Subcutaneous abdominal adipose tissue (tissue), 5 donors: ENCODE data around the gene LPP.

Source experiments
- H3K27ac ChIP-seq: one replicate; pipeline ENCODE4 v1.7.0; 2013; ENCODE audit warnings: low read depth, mild to moderate bottlenecking, inconsistent platforms, low read length, moderate library complexity
- H3K27me3 ChIP-seq, 5 donors: one replicate each; pipeline ENCODE4 v1.7.0; 2013; ENCODE audit warnings: low read length in 5 of 5, inconsistent platforms in 1 of 5; ENCODE audit not compliant: control insufficient read depth in 5 of 5, insufficient read depth in 4 of 5
- H3K36me3 ChIP-seq, 5 donors: one replicate each; pipeline ENCODE4 v1.7.0; 2013; ENCODE audit warnings: low read length in 5 of 5; ENCODE audit not compliant: control insufficient read depth in 5 of 5, insufficient read depth in 5 of 5
- H3K4me1 ChIP-seq, 5 donors: one replicate each; pipeline ENCODE4 v1.7.0; 2013; ENCODE audit warnings: low read length in 5 of 5, mild to moderate bottlenecking in 3 of 5, moderate library complexity in 1 of 5; ENCODE audit not compliant: control insufficient read depth in 5 of 5, insufficient read depth in 5 of 5
- H3K4me3 ChIP-seq, 5 donors: one replicate each; pipeline ENCODE4 v1.7.0; 2013; ENCODE audit warnings: low read length in 5 of 5, low read depth in 1 of 5
- H3K9ac ChIP-seq, 5 donors: one replicate each; pipeline ENCODE4 v1.7.0; 2013; ENCODE audit warnings: low read length in 5 of 5, mild to moderate bottlenecking in 4 of 5, moderate library complexity in 3 of 5
- H3K9me3 ChIP-seq, 5 donors: one replicate each; pipeline ENCODE4 v1.7.0; 2013; ENCODE audit warnings: low read length in 5 of 5; ENCODE audit not compliant: control insufficient read depth in 5 of 5
- donor health status: healthy.
- donor health status: healthy.
- donor health status: healthy.
- donor health status: healthy.
- donor health status: healthy.

The LPP gene

GRCh38 chr3:188365988-188366698 is 212.2 kb downstream of the LPP start:
- no peaks in the 10 kb centered on the region for H3K36me3 ChIP-seq
- no peaks in the 10 kb centered on the region for H3K9me3 ChIP-seq
- H3K27ac ChIP-seq, result no peak overlapping the region
- H3K4me1 ChIP-seq, result peaks cover 0 to 14% (median 6%) of the 10 kb centered on the region in 5 donors
- peak overlapping the region in 1 of 5 donors; percentile 14 for H3K4me3 ChIP-seq
- H3K27me3 ChIP-seq, result no peaks in the 10 kb centered on the region
- H3K9ac ChIP-seq, result peak overlapping the region in 1 of 5 donors; percentile 33

- H3K27ac ChIP-seq, result peak overlapping the region; percentile 8
- H3K36me3 ChIP-seq, result no peaks in the 10 kb centered on the region
- peaks cover 0 to 14% (median 4%) of the 10 kb centered on the region in 5 donors for H3K4me1 ChIP-seq
- H3K9me3 ChIP-seq, result no peaks in the 10 kb centered on the region
- H3K4me3 ChIP-seq, result no peak overlapping the region
- no peaks in the 10 kb centered on the region for H3K27me3 ChIP-seq
- no peak overlapping the region for H3K9ac ChIP-seq
These were observed 213.7 kb downstream of the LPP start for GRCh38 chr3:188367678-188368077.

GRCh38 chr3:188369526-188369925 is 215.6 kb downstream of the LPP start:
- Histone ChIP-seq H3K9ac (no peak overlapping the region), H3K27me3 (no peaks in the 10 kb centered on the region), H3K27ac (no peak overlapping the region), H3K4me1 (peaks cover 0 to 14% (median 4%) of the 10 kb centered on the region in 5 donors), H3K36me3 (no peaks in the 10 kb centered on the region), H3K9me3 (no peaks in the 10 kb centered on the region), H3K4me3 (no peak overlapping the region)

- no peaks in the 10 kb centered on the region for H3K27me3 ChIP-seq
- H3K9ac ChIP-seq, result no peak overlapping the region
- no peaks in the 10 kb centered on the region for H3K36me3 ChIP-seq
- H3K4me1 ChIP-seq, result peaks cover 0 to 11% (median 4%) of the 10 kb centered on the region in 5 donors
- H3K4me3 ChIP-seq, result no peak overlapping the region
- H3K9me3 ChIP-seq, result no peaks in the 10 kb centered on the region
- no peak overlapping the region for H3K27ac ChIP-seq
These were observed 216.3 kb downstream of the LPP start for GRCh38 chr3:188370081-188370830.

GRCh38 chr3:188378786-188379185 is 224.8 kb downstream of the LPP start:
- Histone ChIP-seq H3K4me3 (no peak overlapping the region), H3K9me3 (no peaks in the 10 kb centered on the region), H3K36me3 (no peaks in the 10 kb centered on the region), H3K27ac (no peak overlapping the region), H3K9ac (no peak overlapping the region), H3K4me1 (no peaks in the 10 kb centered on the region), H3K27me3 (no peaks in the 10 kb centered on the region)

- H3K9ac ChIP-seq, result no peak overlapping the region
- H3K4me3 ChIP-seq, result no peak overlapping the region
- no peaks in the 10 kb centered on the region for H3K9me3 ChIP-seq
- H3K27ac ChIP-seq, result no peak overlapping the region
- H3K36me3 ChIP-seq, result no peaks in the 10 kb centered on the region
- no peaks in the 10 kb centered on the region for H3K4me1 ChIP-seq
- no peaks in the 10 kb centered on the region for H3K27me3 ChIP-seq
These were observed 226.3 kb downstream of the LPP start for GRCh38 chr3:188380252-188380651.

- H3K27ac ChIP-seq, result no peak overlapping the region
- H3K27me3 ChIP-seq, result no peaks in the 10 kb centered on the region
- H3K36me3 ChIP-seq, result no peaks in the 10 kb centered on the region
- no peaks in the 10 kb centered on the region for H3K4me1 ChIP-seq
- no peak overlapping the region for H3K9ac ChIP-seq
- H3K4me3 ChIP-seq, result no peak overlapping the region
- H3K9me3 ChIP-seq, result no peaks in the 10 kb centered on the region
These were observed 226.8 kb downstream of the LPP start for GRCh38 chr3:188380722-188381121.

GRCh38 chr3:188383748-188384147 is 229.8 kb downstream of the LPP start:
- no peaks in the 10 kb centered on the region for H3K36me3 ChIP-seq
- no peaks in the 10 kb centered on the region for H3K9me3 ChIP-seq
- H3K27me3 ChIP-seq, result no peaks in the 10 kb centered on the region
- H3K4me3 ChIP-seq, result no peak overlapping the region
- H3K9ac ChIP-seq, result no peak overlapping the region
- no peaks in the 10 kb centered on the region for H3K4me1 ChIP-seq
- H3K27ac ChIP-seq, result no peak overlapping the region

GRCh38 chr3:188385295-188385694 is 231.3 kb downstream of the LPP start:
- Histone ChIP-seq H3K27me3 (no peaks in the 10 kb centered on the region), H3K4me3 (no peak overlapping the region), H3K4me1 (peaks cover 0 to 9% (median 6%) of the 10 kb centered on the region in 5 donors), H3K27ac (no peak overlapping the region), H3K9ac (no peak overlapping the region), H3K36me3 (no peaks in the 10 kb centered on the region), H3K9me3 (no peaks in the 10 kb centered on the region)

- no peaks in the 10 kb centered on the region for H3K36me3 ChIP-seq
- H3K9me3 ChIP-seq, result no peaks in the 10 kb centered on the region
- H3K27ac ChIP-seq, result no peak overlapping the region
- no peak overlapping the region for H3K9ac ChIP-seq
- peaks cover 0 to 23% (median 20%) of the 10 kb centered on the region in 5 donors for H3K4me1 ChIP-seq
- H3K4me3 ChIP-seq, result no peak overlapping the region
- H3K27me3 ChIP-seq, result no peaks in the 10 kb centered on the region
These were observed 235.9 kb downstream of the LPP start for GRCh38 chr3:188389711-188390342.
